ENCODE data around the gene RNF157.

DNA sequence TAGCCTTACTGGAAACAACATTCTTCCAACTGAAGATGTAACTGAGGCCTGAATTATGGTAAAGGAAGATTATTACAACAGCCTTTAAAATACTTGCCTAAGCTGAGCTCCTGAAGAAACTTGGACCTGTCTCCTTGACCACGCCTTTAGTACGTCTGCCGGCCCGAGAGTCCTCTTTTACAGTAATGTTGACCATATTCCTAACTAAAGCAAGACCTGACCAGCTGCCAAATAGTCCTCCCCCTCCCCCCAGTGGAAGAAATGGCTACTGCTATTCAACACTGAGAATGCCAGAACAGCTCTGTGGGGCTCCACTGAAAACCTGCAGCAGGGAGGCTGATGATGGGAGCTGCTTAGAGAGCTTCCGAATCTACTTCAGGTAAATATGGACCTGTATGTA, 86.7 kb downstream of the RNF157 start:
- TF ChIP-seq, protein P1, sequence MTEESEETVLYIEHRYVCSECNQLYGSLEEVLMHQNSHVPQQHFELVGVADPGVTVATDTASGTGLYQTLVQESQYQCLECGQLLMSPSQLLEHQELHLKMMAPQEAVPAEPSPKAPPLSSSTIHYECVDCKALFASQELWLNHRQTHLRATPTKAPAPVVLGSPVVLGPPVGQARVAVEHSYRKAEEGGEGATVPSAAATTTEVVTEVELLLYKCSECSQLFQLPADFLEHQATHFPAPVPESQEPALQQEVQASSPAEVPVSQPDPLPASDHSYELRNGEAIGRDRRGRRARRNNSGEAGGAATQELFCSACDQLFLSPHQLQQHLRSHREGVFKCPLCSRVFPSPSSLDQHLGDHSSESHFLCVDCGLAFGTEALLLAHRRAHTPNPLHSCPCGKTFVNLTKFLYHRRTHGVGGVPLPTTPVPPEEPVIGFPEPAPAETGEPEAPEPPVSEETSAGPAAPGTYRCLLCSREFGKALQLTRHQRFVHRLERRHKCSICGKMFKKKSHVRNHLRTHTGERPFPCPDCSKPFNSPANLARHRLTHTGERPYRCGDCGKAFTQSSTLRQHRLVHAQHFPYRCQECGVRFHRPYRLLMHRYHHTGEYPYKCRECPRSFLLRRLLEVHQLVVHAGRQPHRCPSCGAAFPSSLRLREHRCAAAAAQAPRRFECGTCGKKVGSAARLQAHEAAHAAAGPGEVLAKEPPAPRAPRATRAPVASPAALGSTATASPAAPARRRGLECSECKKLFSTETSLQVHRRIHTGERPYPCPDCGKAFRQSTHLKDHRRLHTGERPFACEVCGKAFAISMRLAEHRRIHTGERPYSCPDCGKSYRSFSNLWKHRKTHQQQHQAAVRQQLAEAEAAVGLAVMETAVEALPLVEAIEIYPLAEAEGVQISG (CRISPR knock-in tag; IDR thresholded peaks at IDR 0.05) = no peak
- TF ChIP-seq, protein P2, sequence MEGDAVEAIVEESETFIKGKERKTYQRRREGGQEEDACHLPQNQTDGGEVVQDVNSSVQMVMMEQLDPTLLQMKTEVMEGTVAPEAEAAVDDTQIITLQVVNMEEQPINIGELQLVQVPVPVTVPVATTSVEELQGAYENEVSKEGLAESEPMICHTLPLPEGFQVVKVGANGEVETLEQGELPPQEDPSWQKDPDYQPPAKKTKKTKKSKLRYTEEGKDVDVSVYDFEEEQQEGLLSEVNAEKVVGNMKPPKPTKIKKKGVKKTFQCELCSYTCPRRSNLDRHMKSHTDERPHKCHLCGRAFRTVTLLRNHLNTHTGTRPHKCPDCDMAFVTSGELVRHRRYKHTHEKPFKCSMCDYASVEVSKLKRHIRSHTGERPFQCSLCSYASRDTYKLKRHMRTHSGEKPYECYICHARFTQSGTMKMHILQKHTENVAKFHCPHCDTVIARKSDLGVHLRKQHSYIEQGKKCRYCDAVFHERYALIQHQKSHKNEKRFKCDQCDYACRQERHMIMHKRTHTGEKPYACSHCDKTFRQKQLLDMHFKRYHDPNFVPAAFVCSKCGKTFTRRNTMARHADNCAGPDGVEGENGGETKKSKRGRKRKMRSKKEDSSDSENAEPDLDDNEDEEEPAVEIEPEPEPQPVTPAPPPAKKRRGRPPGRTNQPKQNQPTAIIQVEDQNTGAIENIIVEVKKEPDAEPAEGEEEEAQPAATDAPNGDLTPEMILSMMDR (CRISPR knock-in tag; IDR thresholded peaks at IDR 0.05) = peak; percentile 66
- no peak for TF ChIP-seq ZNF333 (CRISPR knock-in tag; IDR thresholded peaks at IDR 0.05; ENCODE audit: borderline replicate concordance)
- no peak for TF ChIP-seq SMAD3 (CRISPR knock-in tag; IDR thresholded peaks at IDR 0.05)
- TF ChIP-seq ZNF263 (CRISPR knock-in tag; IDR thresholded peaks at IDR 0.05) = no peak
- no peak for TF ChIP-seq FOXC1 (CRISPR knock-in tag; IDR thresholded peaks at IDR 0.05; ENCODE audit: borderline replicate concordance)
- no peak for TF ChIP-seq BHLHE40 (IDR thresholded peaks at IDR 0.05; ENCODE audit: low read length)
- no peak for TF ChIP-seq ZNF670 (CRISPR knock-in tag; IDR thresholded peaks at IDR 0.05; ENCODE audit: borderline replicate concordance)
- no peak for TF ChIP-seq KAT8 (CRISPR knock-in tag; IDR thresholded peaks at IDR 0.05)
